HepG2 (cell line): Measurements from ENCODE around the gene MTMR4. TPM values are rescaled to one million over a fixed set of nuclear protein-coding genes. Genes with fewer than 3 reads are reported as not detected.

Source experiments
- ATAC-seq: fragments of 200-7000 bp; cut with Tn5 transposase; 3 replicates; pipeline ENCODE4 v1.9.1; 2020; ENCODE audit warnings: mild to moderate bottlenecking, moderate library complexity
- BruUV-seq: library from RNA; stranded (reverse); fragments of 400-500 nt; replicated peaks from 2 replicates; lab custom pipeline; 2021; lab: Mats Ljungman, UMichigan
- CTCF ChIA-PET: fragments of 300-600 bp; formaldehyde crosslinking; extraction: SDS; loops from one replicate; lab custom pipeline; 2021; ENCODE audit warnings: low total read pairs, inconsistent platforms, low intra/inter-chr PET ratio; lab: Yijun Ruan, JAX
- POLR2A ChIA-PET: fragments of 350-600 bp; sonication (Branson Sonifier 250); formaldehyde crosslinking; loops from one replicate; lab custom pipeline; 2020; ENCODE audit warnings: antibody characterized with exemption, inconsistent platforms; lab: Yijun Ruan, JAX
- DNase-seq: peaks from one replicate; pipeline ENCODE4 v3.0.0-alpha.2; 2015; ENCODE audit warnings: low spot score
- FAIRE-seq: peaks from 3 replicates; lab custom pipeline; 2011; peaks lifted over from hg19 to GRCh38; lab: Jason Lieb, UNC
- H2AFZ ChIP-seq: one replicate; pipeline ENCODE4 v1.6.1; 2011; ENCODE audit warnings: low read length, inconsistent platforms
- H3K27ac ChIP-seq: fragments of 300-600 bp; 3 replicates; pipeline ENCODE4 v1.8.0; 2011; ENCODE audit warnings: mixed run types, mild to moderate bottlenecking, mixed read lengths, low read length, inconsistent platforms; ENCODE audit not compliant: insufficient read depth; ENCODE audit errors: extremely low read length
- H3K27me3 ChIP-seq, 2 experiments: fragments of 200-600 bp in 1 of 2; 2 replicates in 1 of 2; 3 replicates in 1 of 2; pipeline versions ENCODE4 v1.6.0 to v1.8.0; 2011; ENCODE audit warnings: low read length in 2 of 2, mild to moderate bottlenecking in 2 of 2, moderate library complexity in 2 of 2, inconsistent platforms in 1 of 2; ENCODE audit not compliant: insufficient read depth in 2 of 2, control insufficient read depth in 1 of 2
- H3K36me3 ChIP-seq, 2 experiments: fragments of 200-600 bp in 1 of 2; replicated peaks in 1 of 2; 2 replicates in 1 of 2; 3 replicates in 1 of 2; pipeline versions ENCODE4 v1.5.1 to v1.8.0; 2011; ENCODE audit warnings: low read length in 2 of 2, inconsistent platforms in 1 of 2; ENCODE audit not compliant: insufficient read depth in 2 of 2, control insufficient read depth in 1 of 2
- H3K4me1 ChIP-seq: 2 replicates; pipeline ENCODE4 v1.5.1; 2012; ENCODE audit warnings: low read length, inconsistent platforms; ENCODE audit not compliant: insufficient read depth
- H3K4me2 ChIP-seq: 2 replicates; pipeline ENCODE4 v1.6.0; 2011; ENCODE audit warnings: low read depth, low read length, inconsistent platforms
- H3K4me3 ChIP-seq, 3 experiments: fragments of 200-600 bp in 1 of 3; sonication (generic), shearing (Covaris generic) in 1 of 3; replicated peaks in 1 of 3; 2 replicates each; pipeline ENCODE4 v1.5.1; 2011 to 2016; ENCODE audit warnings: low read length in 3 of 3, inconsistent platforms in 2 of 3, low read depth in 2 of 3, mild to moderate bottlenecking in 2 of 3, control low read depth in 1 of 3, mixed read lengths in 1 of 3; ENCODE audit not compliant: insufficient read depth in 1 of 3
- H3K79me2 ChIP-seq: one replicate; pipeline ENCODE4 v1.6.1; 2011; ENCODE audit warnings: low read length, inconsistent platforms; ENCODE audit not compliant: insufficient read depth
- H3K9ac ChIP-seq: 2 replicates; pipeline ENCODE4 v1.6.0; 2011; ENCODE audit warnings: mild to moderate bottlenecking, low read depth, low read length, inconsistent platforms; ENCODE audit not compliant: insufficient read depth
- H3K9me3 ChIP-seq: 2 replicates; pipeline ENCODE4 v1.5.1; 2012; ENCODE audit warnings: mild to moderate bottlenecking, low read length
- H4K20me1 ChIP-seq: 2 replicates; pipeline ENCODE4 v1.6.0; 2011; ENCODE audit warnings: inconsistent platforms, mild to moderate bottlenecking, low read length, moderate library complexity; ENCODE audit not compliant: insufficient read depth
- CHCHD3 ChIP-seq: sonication (generic); formaldehyde crosslinking; IDR thresholded peaks from 2 replicates; pipeline ENCODE4 v1.8.0; 2022; ENCODE audit warnings: mild to moderate bottlenecking, missing genetic modification reagents, moderate library complexity
- CREM ChIP-seq, 2 experiments: sonication (generic) in 1 of 2; formaldehyde crosslinking in 1 of 2; IDR thresholded peaks; 2 replicates each; pipeline versions ENCODE4 v1.4.0 to v1.6.1; 2016 to 2020; ENCODE audit warnings: antibody characterized with exemption in 1 of 2, mild to moderate bottlenecking in 1 of 2, missing genetic modification reagents in 1 of 2
- DR1 ChIP-seq: sonication (generic); formaldehyde crosslinking; IDR thresholded peaks from 2 replicates; pipeline ENCODE4 v1.8.0; 2021; ENCODE audit warnings: mild to moderate bottlenecking, missing genetic modification reagents, inconsistent platforms
- ELF4 ChIP-seq: sonication (generic); formaldehyde crosslinking; IDR thresholded peaks from 2 replicates; pipeline ENCODE4 v1.5.0; 2020; ENCODE audit warnings: missing genetic modification reagents, mild to moderate bottlenecking, moderate library complexity, borderline replicate concordance
- ETV5 ChIP-seq: IDR thresholded peaks from 2 replicates; pipeline ENCODE4 v1.6.1; 2018; ENCODE audit warnings: missing biosample characterization, missing genetic modification reagents, inconsistent platforms, borderline replicate concordance
- MAZ ChIP-seq, 2 experiments: sonication (generic) in 1 of 2; formaldehyde crosslinking in 1 of 2; IDR thresholded peaks; 2 replicates each; pipeline versions ENCODE4 v1.5.0 to v1.6.1; 2012 to 2020; ENCODE audit warnings: low read depth in 2 of 2, mild to moderate bottlenecking in 2 of 2, borderline replicate concordance in 1 of 2, improper control_type of control experiment in 1 of 2, low read length in 1 of 2, missing genetic modification reagents in 1 of 2, moderate library complexity in 1 of 2
- NCOA5 ChIP-seq: sonication (generic); formaldehyde crosslinking; IDR thresholded peaks from 2 replicates; pipeline ENCODE4 v1.4.0; 2020; ENCODE audit warnings: missing genetic modification reagents
- POLR2G ChIP-seq: fragments of 200-400 bp; formaldehyde crosslinking; IDR thresholded peaks from 2 replicates; pipeline ENCODE4 v1.6.1; 2018; ENCODE audit warnings: mild to moderate bottlenecking, low read depth, low read length, moderate library complexity
- SIN3B ChIP-seq: fragments of 150-350 bp; IDR thresholded peaks from 2 replicates; pipeline ENCODE4 v1.6.1; 2014; ENCODE audit warnings: low read length
- SNRNP70 ChIP-seq: fragments of 200-400 bp; formaldehyde crosslinking; IDR thresholded peaks from 2 replicates; pipeline ENCODE4 v1.6.1; 2017; ENCODE audit warnings: mild to moderate bottlenecking, low read depth, low read length, moderate library complexity
- THYN1 ChIP-seq: sonication (generic); formaldehyde crosslinking; IDR thresholded peaks from 2 replicates; pipeline ENCODE4 v1.8.1; 2023; ENCODE audit warnings: low read depth, mild to moderate bottlenecking, moderate library complexity, missing genetic modification reagents, borderline replicate concordance
- TMF1 ChIP-seq: sonication (generic); formaldehyde crosslinking; IDR thresholded peaks from 2 replicates; pipeline ENCODE4 v1.8.1; 2022; ENCODE audit warnings: low read depth, missing genetic modification reagents
- ZBTB7B ChIP-seq: sonication (generic); formaldehyde crosslinking; IDR thresholded peaks from 2 replicates; pipeline ENCODE4 v1.4.0; 2020; ENCODE audit warnings: missing genetic modification reagents
- ZFP36L2 ChIP-seq: sonication (generic); formaldehyde crosslinking; IDR thresholded peaks from 2 replicates; pipeline ENCODE4 v1.4.0; 2020; ENCODE audit warnings: missing genetic modification reagents
- ZFY ChIP-seq: sonication (generic); formaldehyde crosslinking; IDR thresholded peaks from 2 replicates; pipeline ENCODE4 v1.4.0; 2020; ENCODE audit warnings: missing genetic modification reagents
- ZNF224 ChIP-seq: sonication (generic); formaldehyde crosslinking; IDR thresholded peaks from 2 replicates; pipeline ENCODE4 v1.5.0; 2020; ENCODE audit warnings: mild to moderate bottlenecking, missing genetic modification reagents
- ZNF317 ChIP-seq: sonication (generic); formaldehyde crosslinking; IDR thresholded peaks from 2 replicates; pipeline ENCODE4 v1.5.0; 2020; ENCODE audit warnings: mild to moderate bottlenecking, missing genetic modification reagents
- ZNF331 ChIP-seq: sonication (generic); formaldehyde crosslinking; IDR thresholded peaks from 2 replicates; pipeline ENCODE4 v1.4.0; 2020; ENCODE audit warnings: missing genetic modification reagents
- ZNF430 ChIP-seq: sonication (generic); formaldehyde crosslinking; IDR thresholded peaks from 2 replicates; pipeline ENCODE4 v1.9.0; 2021; ENCODE audit warnings: mild to moderate bottlenecking, missing genetic modification reagents
- ZSCAN22 ChIP-seq: sonication (generic); formaldehyde crosslinking; IDR thresholded peaks from 2 replicates; pipeline ENCODE4 v1.4.0; 2020; ENCODE audit warnings: mild to moderate bottlenecking, missing genetic modification reagents
- WGBS: methylation state at CpG from one replicate; pipeline ENCODE4 v1.1.6; 2017; ENCODE audit warnings: low lambda C conversion rate; 5-methylcytosine and 5-hydroxymethylcytosine counted together
- in situ Hi-C: cut with HindIII; loops from 2 replicates; pipeline ENCODE4 v1.10.0; 2017; ENCODE audit warnings: low pct_unique_long_range_greater_than_20kb; ENCODE audit not compliant: extremely low pct_ligation_motif_present
- intact Hi-C: fragments of 100-400 bp; cut with micrococcal nuclease; formaldehyde crosslinking; loops from one replicate; pipeline ENCODE4 v1.10.0; 2022; ENCODE audit not compliant: unreplicated experiment
- polyA plus RNA-seq, 8 experiments: library from polyadenylated mRNA; depleted of rRNA in 3 of 8; stranded (reverse) in 7 of 8; unstranded in 1 of 8; fragments of >200 nt; fragmentation: Illumina TruSeq in 4 of 8; extraction: Trizol in 4 of 8; gene quantifications; 2 replicates each; pipeline versions ENCODE4 v1.2.1 to v1.2.3, GENCODE V29; 2011 to 2016; ENCODE audit warnings: low read depth in 4 of 8, missing spikeins in 1 of 8, mixed read lengths in 1 of 8; ENCODE audit not compliant: insufficient read depth in 1 of 8
- total RNA-seq, 5 experiments: library from RNA; depleted of rRNA; stranded (reverse); fragments of >200 nt; fragmentation: Illumina TruSeq; extraction: Trizol; gene quantifications; 2 replicates each; pipeline ENCODE4 v1.2.3, GENCODE V29; 2016; ENCODE audit warnings: low read depth in 1 of 5
- TF ChIP-seq, protein P1 (sequence below): sonication (generic); formaldehyde crosslinking; IDR thresholded peaks from 2 replicates; pipeline ENCODE4 v1.4.0; 2020; ENCODE audit warnings: mild to moderate bottlenecking, missing genetic modification reagents

MTMR4 gene
- total and polyA plus RNA-seq, 2 of the 13 experiments (the other 11 are each of a cell fraction or from before 2014, with no cell fraction given), result 62.5 to 65.1 TPM

DNA sequence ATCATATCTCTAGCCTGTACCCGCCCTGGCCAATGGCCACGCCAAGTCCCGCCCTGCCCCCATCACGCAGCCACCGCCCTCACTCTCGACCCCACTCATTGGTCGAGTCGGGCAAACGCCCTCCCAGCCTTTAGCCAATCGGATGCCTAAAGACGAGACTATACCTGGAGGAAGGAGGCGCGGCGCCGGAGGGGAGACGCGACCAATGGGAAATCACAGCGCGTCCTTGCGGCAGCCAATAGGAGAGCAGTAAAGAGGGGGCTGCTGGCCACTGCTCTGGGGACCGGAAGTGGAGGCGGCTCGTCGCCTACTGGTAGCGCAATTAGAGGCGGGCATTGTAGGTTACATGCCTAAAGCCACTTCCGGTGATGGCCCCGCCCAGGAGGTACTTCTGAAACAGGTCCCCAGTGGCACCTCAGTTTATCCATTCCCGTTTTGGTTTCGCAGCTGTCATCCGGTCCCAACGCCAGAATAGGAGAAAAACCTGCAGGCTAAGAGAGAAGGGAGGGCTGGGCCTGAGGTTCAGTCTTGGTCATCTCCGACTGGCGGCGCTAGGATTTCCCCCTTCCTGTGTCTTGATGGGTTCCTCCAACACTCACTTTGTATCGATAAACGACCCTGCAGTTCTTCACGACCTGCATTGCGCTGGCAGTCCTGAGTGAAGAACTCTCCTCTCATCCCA, 3.6 kb upstream of the MTMR4 start:
- in situ Hi-C loops, result loop anchor here (5.0 kb wide), 1 partner anchor 484 kb away; no protein-coding TSS in a partner anchor
- peak overlapping the region; percentile 80 to 98 (median 92) for H3K4me3 ChIP-seq
- ChIA-PET CTCF (interaction anchor here (0.7 to 1.6 kb wide), 2 partner anchors 9 to 486 kb away, joined by 3 to 12 read pairs; no protein-coding TSS in a partner anchor), POLR2A (interaction anchor here (0.9 to 4.1 kb wide), 11 partner anchors 11 to 667 kb away, joined by 3 to 77 read pairs (median 4); partner anchors contain the start of genes RAD51C and TRIM37)
- peak overlapping the region; percentile 98 for H2AFZ ChIP-seq
- no peaks in the 10 kb centered on the region; the same call in 1 of the 2 replicates for H4K20me1 ChIP-seq
- no peak; the same call in 2 of the 3 replicates for ATAC-seq
- H3K27ac ChIP-seq, result peak overlapping the region; percentile 96
- H3K79me2 ChIP-seq, result peaks cover 25% of the 10 kb centered on the region
- intact Hi-C loops, result loop anchor here (1.0 to 5.0 kb wide), 5 partner anchors 59 to 487 kb away; partner anchors contain the start of genes RAD51C and TEX14
- peaks cover 55% of the 10 kb centered on the region for H3K4me1 ChIP-seq
- H3K36me3 ChIP-seq, result 0 out of 5 replicates have a peak, but pooled peaks cover 0 to 2% of the 10 kb centered on the region in 2 experiments
- H3K9me3 ChIP-seq, result no peaks in the 10 kb centered on the region
- FAIRE-seq, result peak; percentile 96
- DNase-seq, result peak; percentile 100
- H3K4me2 ChIP-seq, result peak overlapping the region; percentile 93
- peak overlapping the region; percentile 90 for H3K9ac ChIP-seq
- no TSS peak for BruUV-seq
- WGBS, result under 1% methylated on average over 31 of the region's 39 CpGs
- H3K27me3 ChIP-seq, result no peaks in the 10 kb centered on the region; a peak in 2 of 5 replicates
- TF ChIP-seq ELF4 (CRISPR knock-in tag) (peak; percentile 97), MAZ (IDR thresholded peaks at IDR 0.05; ENCODE audit: borderline replicate concordance, low read depth, low read length) (0 out of 2 replicates have a peak, but pooled peaks have one; percentile 24), MAZ (CRISPR knock-in tag; IDR thresholded peaks at IDR 0.05; ENCODE audit: low read depth) (peak; percentile 81), ZSCAN22 (CRISPR knock-in tag) (peak; percentile 64; the same call in 1 of the 2 replicates), ZFP36L2 (CRISPR knock-in tag) (peak; percentile 38; the same call in 1 of the 2 replicates), DR1 (CRISPR knock-in tag) (peak; percentile 68), CREM (IDR thresholded peaks at IDR 0.05) (peak; percentile 97), CREM (CRISPR knock-in tag; IDR thresholded peaks at IDR 0.05) (no peak), ZNF331 (no peak), ZFY (CRISPR knock-in tag) (no peak; the same call in 1 of the 2 replicates), TMF1 (no peak), ZNF224 (CRISPR knock-in tag) (0 out of 2 replicates have a peak, but pooled peaks have one; percentile 80), THYN1 (0 out of 2 replicates have a peak, but pooled peaks have one; percentile 1), ZBTB7B (CRISPR knock-in tag) (peak; percentile 50), ZNF317 (no peak), SIN3B (peak; percentile 93), ZNF430 (no peak), POLR2G (peak; percentile 72), SNRNP70 (no peak), NCOA5 (CRISPR knock-in tag) (no peak), ETV5 (CRISPR knock-in tag) (peak; percentile 68; the same call in 1 of the 2 replicates), CHCHD3 (0 out of 2 replicates have a peak, but pooled peaks have one; percentile 44)
- TF ChIP-seq, protein P1, sequence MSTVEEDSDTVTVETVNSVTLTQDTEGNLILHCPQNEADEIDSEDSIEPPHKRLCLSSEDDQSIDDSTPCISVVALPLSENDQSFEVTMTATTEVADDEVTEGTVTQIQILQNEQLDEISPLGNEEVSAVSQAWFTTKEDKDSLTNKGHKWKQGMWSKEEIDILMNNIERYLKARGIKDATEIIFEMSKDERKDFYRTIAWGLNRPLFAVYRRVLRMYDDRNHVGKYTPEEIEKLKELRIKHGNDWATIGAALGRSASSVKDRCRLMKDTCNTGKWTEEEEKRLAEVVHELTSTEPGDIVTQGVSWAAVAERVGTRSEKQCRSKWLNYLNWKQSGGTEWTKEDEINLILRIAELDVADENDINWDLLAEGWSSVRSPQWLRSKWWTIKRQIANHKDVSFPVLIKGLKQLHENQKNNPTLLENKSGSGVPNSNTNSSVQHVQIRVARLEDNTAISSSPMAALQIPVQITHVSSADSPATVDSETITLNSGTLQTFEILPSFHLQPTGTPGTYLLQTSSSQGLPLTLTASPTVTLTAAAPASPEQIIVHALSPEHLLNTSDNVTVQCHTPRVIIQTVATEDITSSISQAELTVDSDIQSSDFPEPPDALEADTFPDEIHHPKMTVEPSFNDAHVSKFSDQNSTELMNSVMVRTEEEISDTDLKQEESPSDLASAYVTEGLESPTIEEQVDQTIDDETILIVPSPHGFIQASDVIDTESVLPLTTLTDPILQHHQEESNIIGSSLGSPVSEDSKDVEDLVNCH, result peak; percentile 46; the same call in 1 of the 2 replicates
